Measurements from ENCODE around the gene LRRC8E.

The LRRC8E gene

GRCh38 chr19:7898967-7899366 lies 10.7 kb downstream of the LRRC8E start:
- no peak for TF ChIP-seq POLR2AphosphoS5 (IDR thresholded peaks at IDR 0.05; ENCODE audit: low read depth, low read length)
- no peak for TF ChIP-seq TAF1 (IDR thresholded peaks at IDR 0.05; ENCODE audit: borderline replicate concordance, insufficient read depth, low read length)
- no peak for TF ChIP-seq REST (IDR thresholded peaks at IDR 0.05; ENCODE audit: insufficient read depth in 1 of 2, low read depth in 2 of 2, low read length in 2 of 2)
- no peak for TF ChIP-seq SIN3A (IDR thresholded peaks at IDR 0.05; ENCODE audit: borderline replicate concordance, insufficient read depth, low read length)
- TF ChIP-seq FOXP2 (optimal IDR thresholded peaks at IDR 0.05; ENCODE audit: borderline replicate concordance, extremely low read depth, extremely low read length, insufficient read depth) = no peak

DNA sequence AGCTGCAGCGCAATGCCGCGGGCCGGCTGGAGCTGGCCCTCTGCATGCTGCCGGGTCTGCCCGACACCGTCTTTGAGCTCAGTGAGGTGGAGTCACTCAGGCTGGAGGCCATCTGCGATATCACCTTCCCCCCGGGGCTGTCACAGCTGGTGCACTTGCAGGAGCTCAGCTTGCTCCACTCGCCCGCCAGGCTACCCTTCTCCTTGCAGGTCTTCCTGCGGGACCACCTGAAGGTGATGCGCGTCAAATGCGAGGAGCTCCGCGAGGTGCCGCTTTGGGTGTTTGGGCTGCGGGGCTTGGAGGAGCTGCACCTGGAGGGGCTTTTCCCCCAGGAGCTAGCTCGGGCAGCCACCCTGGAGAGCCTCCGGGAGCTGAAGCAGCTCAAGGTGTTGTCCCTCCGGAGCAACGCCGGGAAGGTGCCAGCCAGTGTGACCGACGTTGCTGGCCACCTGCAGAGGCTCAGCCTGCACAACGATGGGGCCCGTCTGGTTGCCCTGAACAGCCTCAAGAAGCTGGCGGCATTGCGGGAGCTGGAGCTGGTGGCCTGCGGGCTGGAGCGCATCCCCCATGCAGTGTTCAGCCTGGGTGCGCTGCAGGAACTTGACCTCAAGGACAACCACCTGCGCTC lies 11.6 kb downstream of the LRRC8E start:
- TF ChIP-seq TAF1 (IDR thresholded peaks at IDR 0.05; ENCODE audit: borderline replicate concordance, insufficient read depth, low read length) = no peak
- TF ChIP-seq SIN3A (IDR thresholded peaks at IDR 0.05; ENCODE audit: borderline replicate concordance, insufficient read depth, low read length) = no peak
- TF ChIP-seq POLR2AphosphoS5 (IDR thresholded peaks at IDR 0.05; ENCODE audit: low read depth, low read length) = no peak
- no peak for TF ChIP-seq REST (IDR thresholded peaks at IDR 0.05; ENCODE audit: insufficient read depth in 1 of 2, low read depth in 2 of 2, low read length in 2 of 2)
- TF ChIP-seq FOXP2 (optimal IDR thresholded peaks at IDR 0.05; ENCODE audit: borderline replicate concordance, extremely low read depth, extremely low read length, insufficient read depth) = no peak

- TF ChIP-seq REST (IDR thresholded peaks at IDR 0.05; ENCODE audit: insufficient read depth in 1 of 2, low read depth in 2 of 2, low read length in 2 of 2) = no peak
- no peak for TF ChIP-seq FOXP2 (optimal IDR thresholded peaks at IDR 0.05; ENCODE audit: borderline replicate concordance, extremely low read depth, extremely low read length, insufficient read depth)
- no peak for TF ChIP-seq SIN3A (IDR thresholded peaks at IDR 0.05; ENCODE audit: borderline replicate concordance, insufficient read depth, low read length)
- no peak for TF ChIP-seq POLR2AphosphoS5 (IDR thresholded peaks at IDR 0.05; ENCODE audit: low read depth, low read length)
- no peak for TF ChIP-seq TAF1 (IDR thresholded peaks at IDR 0.05; ENCODE audit: borderline replicate concordance, insufficient read depth, low read length)
These were observed 12.1 kb downstream of the LRRC8E start for GRCh38 chr19:7900401-7900870.

GRCh38 chr19:7900931-7901330 lies 12.6 kb downstream of the LRRC8E start:
- TF ChIP-seq FOXP2 (optimal IDR thresholded peaks at IDR 0.05; ENCODE audit: borderline replicate concordance, extremely low read depth, extremely low read length, insufficient read depth) = no peak
- no peak for TF ChIP-seq REST (IDR thresholded peaks at IDR 0.05; ENCODE audit: insufficient read depth in 1 of 2, low read depth in 2 of 2, low read length in 2 of 2)
- no peak for TF ChIP-seq POLR2AphosphoS5 (IDR thresholded peaks at IDR 0.05; ENCODE audit: low read depth, low read length)
- no peak for TF ChIP-seq SIN3A (IDR thresholded peaks at IDR 0.05; ENCODE audit: borderline replicate concordance, insufficient read depth, low read length)
- no peak for TF ChIP-seq TAF1 (IDR thresholded peaks at IDR 0.05; ENCODE audit: borderline replicate concordance, insufficient read depth, low read length)

Measured in PFSK-1 (cell line).